ACC112 (cell line): ENCODE results near the gene SATL1.

Source experiments
- H2AFZ ChIP-seq: fragments of 200-600 bp; sonication (generic); one replicate; pipeline ENCODE4 v1.6.0; 2017; ENCODE audit warnings: antibody characterized with exemption, low read length; ENCODE audit not compliant: unreplicated experiment
- H3K27ac ChIP-seq: fragments of 200-600 bp; sonication (generic); 2 replicates; pipeline ENCODE4 v1.5.1; 2014; ENCODE audit warnings: low read depth, mild to moderate bottlenecking, antibody characterized with exemption, low read length, moderate library complexity
- H3K27me3 ChIP-seq: fragments of 200-600 bp; sonication (generic); 2 replicates; pipeline ENCODE4 v1.6.1; 2014; ENCODE audit warnings: mild to moderate bottlenecking, antibody characterized with exemption, low read length, moderate library complexity, mixed read lengths; ENCODE audit not compliant: insufficient read depth
- H3K36me3 ChIP-seq: fragments of 200-600 bp; sonication (generic); 2 replicates; pipeline ENCODE4 v1.6.1; 2016; ENCODE audit warnings: mild to moderate bottlenecking, antibody characterized with exemption, low read length, moderate library complexity, mixed read lengths; ENCODE audit not compliant: insufficient read depth
- H3K4me1 ChIP-seq: fragments of 200-600 bp; sonication (generic); one replicate; pipeline ENCODE4 v1.6.1; 2016; ENCODE audit warnings: low read length, mixed read lengths; ENCODE audit not compliant: insufficient read depth, unreplicated experiment, control insufficient read depth
- H3K4me3 ChIP-seq: fragments of 200-600 bp; sonication (generic); 2 replicates; pipeline ENCODE4 v1.5.1; 2014; ENCODE audit warnings: mild to moderate bottlenecking, low read depth, low read length
- H3K79me2 ChIP-seq: fragments of 200-600 bp; sonication (generic); one replicate; pipeline ENCODE4 v1.6.0; 2016; ENCODE audit warnings: low read length; ENCODE audit not compliant: control insufficient read depth, unreplicated experiment, insufficient read depth

The SATL1 gene

DNA sequence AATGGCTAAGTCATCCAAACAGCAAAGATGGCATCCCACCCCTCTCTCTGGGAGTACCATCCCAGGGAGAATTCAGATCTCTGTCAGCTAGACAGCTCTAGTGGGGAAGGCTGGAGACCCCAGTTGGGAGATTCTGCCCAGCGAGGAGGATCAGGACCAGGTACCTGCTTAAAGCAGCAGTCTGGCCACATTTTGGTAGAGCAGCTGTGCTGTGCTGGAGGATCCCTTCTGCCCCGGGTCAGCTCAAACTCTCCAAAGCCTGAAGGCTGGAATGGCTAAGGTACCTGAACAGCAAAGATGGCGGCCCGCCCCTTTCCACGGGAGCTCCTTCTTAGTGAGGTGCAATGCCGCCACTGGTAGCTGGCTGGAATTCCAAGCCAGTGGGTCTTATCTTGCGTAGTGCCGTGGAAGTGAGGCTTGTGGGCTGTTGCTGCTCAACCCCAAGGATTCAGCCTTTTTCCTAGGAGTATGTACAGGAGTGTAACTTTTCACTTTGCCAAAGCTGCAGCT, 40.1 kb downstream of the SATL1 start:
- no peak overlapping the region for H3K4me3 ChIP-seq
- H3K36me3 ChIP-seq: no peaks in the 10 kb centered on the region
- H3K4me1 ChIP-seq: no peaks in the 10 kb centered on the region
- H3K27ac ChIP-seq: no peak overlapping the region
- no peaks in the 10 kb centered on the region for H3K27me3 ChIP-seq
- no peaks in the 10 kb centered on the region for H3K79me2 ChIP-seq
- H2AFZ ChIP-seq: no peak overlapping the region

DNA sequence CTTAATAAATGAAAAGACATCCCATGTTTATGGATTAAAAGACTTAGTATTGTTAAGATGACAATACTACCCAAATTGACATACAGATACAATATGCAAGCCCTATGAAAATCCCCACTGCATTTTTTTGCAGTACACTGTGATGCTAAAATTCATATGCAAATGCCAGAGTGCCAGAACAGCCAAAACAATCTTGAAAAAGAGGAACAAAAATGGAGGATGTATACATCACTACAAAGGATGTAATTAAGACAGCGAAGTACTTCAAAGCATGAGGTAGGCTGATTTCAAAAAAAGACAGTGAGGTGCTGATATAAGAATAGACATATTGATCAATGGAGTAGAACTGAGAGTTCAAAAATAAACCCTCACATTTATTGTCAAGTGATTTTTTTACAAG, 47.3 kb downstream of the SATL1 start:
- H2AFZ ChIP-seq: no peak overlapping the region
- H3K4me1 ChIP-seq: no peaks in the 10 kb centered on the region
- H3K27ac ChIP-seq: no peak overlapping the region
- no peak overlapping the region for H3K4me3 ChIP-seq
- no peaks in the 10 kb centered on the region for H3K36me3 ChIP-seq
- H3K79me2 ChIP-seq: no peaks in the 10 kb centered on the region
- no peaks in the 10 kb centered on the region for H3K27me3 ChIP-seq

DNA sequence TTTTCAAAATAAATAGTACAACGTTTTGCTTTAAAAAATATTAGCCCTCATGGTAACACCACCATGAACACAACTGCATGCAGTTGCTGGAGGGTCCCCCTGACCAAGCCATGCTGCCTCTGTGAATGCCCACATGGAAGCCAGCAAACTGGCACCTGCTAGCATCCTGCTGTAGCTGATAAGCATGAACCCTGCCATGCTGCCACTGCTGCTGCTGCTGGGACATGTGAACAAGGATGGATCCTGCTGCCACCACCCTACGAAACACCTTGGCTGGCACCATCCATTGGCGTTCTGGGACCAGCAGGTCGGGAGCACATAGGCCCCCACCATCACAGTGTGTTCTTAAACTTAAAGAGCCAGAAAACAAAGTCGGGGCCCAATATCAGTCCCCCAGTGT, 83.9 kb downstream of the SATL1 start:
- H3K27ac ChIP-seq: no peak overlapping the region
- no peaks in the 10 kb centered on the region for H3K27me3 ChIP-seq
- H2AFZ ChIP-seq: no peak overlapping the region
- H3K36me3 ChIP-seq: no peaks in the 10 kb centered on the region
- no peaks in the 10 kb centered on the region for H3K4me1 ChIP-seq
- H3K4me3 ChIP-seq: no peak overlapping the region
- no peaks in the 10 kb centered on the region for H3K79me2 ChIP-seq

DNA sequence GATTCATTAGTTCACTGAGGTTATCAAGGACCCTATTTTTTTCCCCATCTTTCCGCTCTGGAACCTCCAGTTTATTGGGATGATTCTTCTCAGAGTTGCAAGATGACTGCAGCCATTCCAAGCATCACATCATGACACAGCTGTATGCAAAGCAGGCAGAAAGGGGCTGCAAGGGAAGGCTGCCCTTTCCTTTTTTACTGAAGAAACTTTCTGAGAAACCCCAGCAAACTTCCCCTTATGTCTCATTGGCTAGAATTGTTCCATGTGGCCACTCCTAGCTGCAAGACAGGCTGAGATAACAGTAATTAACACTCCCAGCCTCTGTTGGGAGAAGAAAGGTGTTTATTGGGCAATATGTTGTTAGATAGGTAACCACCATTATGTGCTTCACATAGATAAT, 102.6 kb downstream of the SATL1 start:
- Histone ChIP-seq H3K79me2 (no peaks in the 10 kb centered on the region), H3K27ac (no peak overlapping the region), H3K27me3 (no peaks in the 10 kb centered on the region), H2AFZ (no peak overlapping the region), H3K4me1 (no peaks in the 10 kb centered on the region), H3K4me3 (no peak overlapping the region), H3K36me3 (no peaks in the 10 kb centered on the region)

- Histone ChIP-seq H2AFZ (no peak overlapping the region), H3K4me1 (no peaks in the 10 kb centered on the region), H3K27ac (no peak overlapping the region), H3K27me3 (no peaks in the 10 kb centered on the region), H3K36me3 (no peaks in the 10 kb centered on the region), H3K79me2 (no peaks in the 10 kb centered on the region), H3K4me3 (no peak overlapping the region)
These were observed 104.2 kb downstream of the SATL1 start for GRCh38 chrX:85139422-85139821.

- H3K27me3 ChIP-seq: no peaks in the 10 kb centered on the region
- no peak overlapping the region for H3K4me3 ChIP-seq
- H3K4me1 ChIP-seq: no peaks in the 10 kb centered on the region
- no peak overlapping the region for H2AFZ ChIP-seq
- no peaks in the 10 kb centered on the region for H3K36me3 ChIP-seq
- no peak overlapping the region for H3K27ac ChIP-seq
- no peaks in the 10 kb centered on the region for H3K79me2 ChIP-seq
These were observed 107.2 kb downstream of the SATL1 start for GRCh38 chrX:85136409-85136808.

- Histone ChIP-seq H3K4me3 (no peak overlapping the region), H3K4me1 (no peaks in the 10 kb centered on the region), H3K27me3 (no peaks in the 10 kb centered on the region), H3K27ac (no peak overlapping the region), H3K79me2 (no peaks in the 10 kb centered on the region), H2AFZ (no peak overlapping the region), H3K36me3 (no peaks in the 10 kb centered on the region)
These were observed 128.3 kb downstream of the SATL1 start for GRCh38 chrX:85115252-85115651.

- Histone ChIP-seq H3K79me2 (no peaks in the 10 kb centered on the region), H3K36me3 (no peaks in the 10 kb centered on the region)
These were observed 128.8 kb downstream of the SATL1 start for GRCh38 chrX:85114776-85115175.

GRCh38 chrX:85114171-85114570, 129.4 kb downstream of the SATL1 start:
- Histone ChIP-seq H2AFZ (no peak overlapping the region), H3K4me1 (no peaks in the 10 kb centered on the region), H3K27ac (no peak overlapping the region), H3K27me3 (no peaks in the 10 kb centered on the region), H3K4me3 (no peak overlapping the region), H3K79me2 (no peaks in the 10 kb centered on the region), H3K36me3 (no peaks in the 10 kb centered on the region)

More at GRCh38 chrX:85114776-85115175, 128.8 kb downstream of the SATL1 start:
- Histone ChIP-seq H3K4me1 (no peaks in the 10 kb centered on the region), H3K27me3 (no peaks in the 10 kb centered on the region), H2AFZ (no peak overlapping the region), H3K27ac (no peak overlapping the region), H3K4me3 (no peak overlapping the region)

DNA sequence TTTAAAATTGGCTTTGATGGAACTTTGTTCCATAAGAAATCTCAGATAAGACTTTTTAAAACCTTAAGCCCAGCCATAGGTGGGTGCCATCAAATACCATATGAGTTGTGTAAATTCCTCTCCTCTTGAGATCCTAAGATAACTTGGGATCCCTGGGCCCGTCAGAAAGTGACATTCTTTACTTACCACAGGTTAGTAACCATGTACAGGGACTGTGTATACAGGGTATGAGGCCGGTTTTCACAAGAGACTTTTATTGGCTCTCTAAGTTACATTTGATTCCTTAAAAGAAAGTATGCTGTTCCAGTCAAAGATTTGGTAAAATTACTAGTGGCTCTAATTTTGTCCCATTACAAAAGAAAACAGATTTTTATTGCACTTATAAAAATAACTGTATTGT, 129.8 kb downstream of the SATL1 start:
- H3K79me2 ChIP-seq: no peaks in the 10 kb centered on the region
- no peak overlapping the region for H2AFZ ChIP-seq
- H3K36me3 ChIP-seq: no peaks in the 10 kb centered on the region
- no peak overlapping the region for H3K27ac ChIP-seq
- H3K4me1 ChIP-seq: no peaks in the 10 kb centered on the region
- H3K27me3 ChIP-seq: no peaks in the 10 kb centered on the region
- H3K4me3 ChIP-seq: no peak overlapping the region

- no peak overlapping the region for H3K27ac ChIP-seq
- H3K79me2 ChIP-seq: no peaks in the 10 kb centered on the region
- H2AFZ ChIP-seq: no peak overlapping the region
- H3K36me3 ChIP-seq: no peaks in the 10 kb centered on the region
- H3K4me1 ChIP-seq: no peaks in the 10 kb centered on the region
- H3K4me3 ChIP-seq: no peak overlapping the region
- H3K27me3 ChIP-seq: no peaks in the 10 kb centered on the region
These were observed 131.3 kb downstream of the SATL1 start for GRCh38 chrX:85112293-85112692.
